HepG2 (cell line): Measurements from ENCODE around the gene CENPP. TPM values are rescaled to one million over a fixed set of nuclear protein-coding genes. Genes with fewer than 3 reads are reported as not detected.

Experiments used
- ATAC-seq: fragments of 200-7000 bp; cut with Tn5 transposase; 3 replicates; pipeline ENCODE4 v1.9.1; 2020; ENCODE audit warnings: mild to moderate bottlenecking, moderate library complexity
- BruUV-seq: library from RNA; stranded (reverse); fragments of 400-500 nt; replicated peaks from 2 replicates; lab custom pipeline; 2021; lab: Mats Ljungman, UMichigan
- CTCF ChIA-PET: fragments of 300-600 bp; formaldehyde crosslinking; extraction: SDS; loops from one replicate; lab custom pipeline; 2021; ENCODE audit warnings: low total read pairs, inconsistent platforms, low intra/inter-chr PET ratio; lab: Yijun Ruan, JAX
- POLR2A ChIA-PET: fragments of 350-600 bp; sonication (Branson Sonifier 250); formaldehyde crosslinking; loops from one replicate; lab custom pipeline; 2020; ENCODE audit warnings: antibody characterized with exemption, inconsistent platforms; lab: Yijun Ruan, JAX
- DNase-seq: peaks from one replicate; pipeline ENCODE4 v3.0.0-alpha.2; 2015; ENCODE audit warnings: low spot score
- FAIRE-seq: peaks from 3 replicates; lab custom pipeline; 2011; peaks lifted over from hg19 to GRCh38; lab: Jason Lieb, UNC
- H2AFZ ChIP-seq: one replicate; pipeline ENCODE4 v1.6.1; 2011; ENCODE audit warnings: low read length, inconsistent platforms
- H3K27ac ChIP-seq: fragments of 300-600 bp; 3 replicates; pipeline ENCODE4 v1.8.0; 2011; ENCODE audit warnings: mixed run types, mild to moderate bottlenecking, mixed read lengths, low read length, inconsistent platforms; ENCODE audit not compliant: insufficient read depth; ENCODE audit errors: extremely low read length
- H3K27me3 ChIP-seq, 2 experiments: fragments of 200-600 bp in 1 of 2; 2 replicates in 1 of 2; 3 replicates in 1 of 2; pipeline versions ENCODE4 v1.6.0 to v1.8.0; 2011; ENCODE audit warnings: low read length in 2 of 2, mild to moderate bottlenecking in 2 of 2, moderate library complexity in 2 of 2, inconsistent platforms in 1 of 2; ENCODE audit not compliant: insufficient read depth in 2 of 2, control insufficient read depth in 1 of 2
- H3K36me3 ChIP-seq, 2 experiments: fragments of 200-600 bp in 1 of 2; replicated peaks in 1 of 2; 2 replicates in 1 of 2; 3 replicates in 1 of 2; pipeline versions ENCODE4 v1.5.1 to v1.8.0; 2011; ENCODE audit warnings: low read length in 2 of 2, inconsistent platforms in 1 of 2; ENCODE audit not compliant: insufficient read depth in 2 of 2, control insufficient read depth in 1 of 2
- H3K4me1 ChIP-seq: 2 replicates; pipeline ENCODE4 v1.5.1; 2012; ENCODE audit warnings: low read length, inconsistent platforms; ENCODE audit not compliant: insufficient read depth
- H3K4me2 ChIP-seq: 2 replicates; pipeline ENCODE4 v1.6.0; 2011; ENCODE audit warnings: low read depth, low read length, inconsistent platforms
- H3K4me3 ChIP-seq, 3 experiments: fragments of 200-600 bp in 1 of 3; sonication (generic), shearing (Covaris generic) in 1 of 3; replicated peaks in 1 of 3; 2 replicates each; pipeline ENCODE4 v1.5.1; 2011 to 2016; ENCODE audit warnings: low read length in 3 of 3, inconsistent platforms in 2 of 3, low read depth in 2 of 3, mild to moderate bottlenecking in 2 of 3, control low read depth in 1 of 3, mixed read lengths in 1 of 3; ENCODE audit not compliant: insufficient read depth in 1 of 3
- H3K79me2 ChIP-seq: one replicate; pipeline ENCODE4 v1.6.1; 2011; ENCODE audit warnings: low read length, inconsistent platforms; ENCODE audit not compliant: insufficient read depth
- H3K9ac ChIP-seq: 2 replicates; pipeline ENCODE4 v1.6.0; 2011; ENCODE audit warnings: mild to moderate bottlenecking, low read depth, low read length, inconsistent platforms; ENCODE audit not compliant: insufficient read depth
- H3K9me3 ChIP-seq: 2 replicates; pipeline ENCODE4 v1.5.1; 2012; ENCODE audit warnings: mild to moderate bottlenecking, low read length
- H4K20me1 ChIP-seq: 2 replicates; pipeline ENCODE4 v1.6.0; 2011; ENCODE audit warnings: inconsistent platforms, mild to moderate bottlenecking, low read length, moderate library complexity; ENCODE audit not compliant: insufficient read depth
- ARID2 ChIP-seq: sonication (generic); formaldehyde crosslinking; IDR thresholded peaks from 2 replicates; pipeline ENCODE4 v1.8.1; 2022; ENCODE audit warnings: mild to moderate bottlenecking, missing genetic modification reagents, borderline replicate concordance
- CBX2 ChIP-seq, 2 experiments: fragments of 200-600 bp in 1 of 2; sonication (generic); formaldehyde crosslinking in 1 of 2; IDR thresholded peaks; 2 replicates each; pipeline versions ENCODE4 v1.7.0 to v1.8.1; 2018 to 2022; ENCODE audit warnings: low read depth in 2 of 2, low read length in 1 of 2, mild to moderate bottlenecking in 1 of 2, missing genetic modification reagents in 1 of 2
- E2F2 ChIP-seq: sonication (generic); formaldehyde crosslinking; IDR thresholded peaks from 2 replicates; pipeline ENCODE4 v1.4.0; 2020; ENCODE audit warnings: missing genetic modification reagents, borderline replicate concordance
- ERF ChIP-seq: IDR thresholded peaks from 2 replicates; pipeline ENCODE4 v1.6.1; 2018; ENCODE audit warnings: missing biosample characterization, missing genetic modification reagents
- ISL2 ChIP-seq: sonication (generic); formaldehyde crosslinking; IDR thresholded peaks from 2 replicates; pipeline ENCODE4 v1.5.0; 2020; ENCODE audit warnings: missing genetic modification reagents
- MIER3 ChIP-seq: IDR thresholded peaks from 2 replicates; pipeline ENCODE4 v1.6.1; 2016; ENCODE audit warnings: missing compliant biosample characterization, borderline replicate concordance
- NPAS2 ChIP-seq: sonication (generic); formaldehyde crosslinking; IDR thresholded peaks from 2 replicates; pipeline ENCODE4 v1.8.0; 2022; ENCODE audit warnings: mild to moderate bottlenecking, missing genetic modification reagents, borderline replicate concordance
- PHB2 ChIP-seq: fragments of 450-650 bp; IDR thresholded peaks from 2 replicates; pipeline ENCODE4 v1.6.1; 2018; ENCODE audit not compliant: partially characterized antibody
- SMARCE1 ChIP-seq: fragments of 450-650 bp; IDR thresholded peaks from 2 replicates; pipeline ENCODE4 v1.6.1; 2017; ENCODE audit warnings: borderline replicate concordance
- SPEN ChIP-seq: sonication (generic); formaldehyde crosslinking; IDR thresholded peaks from 2 replicates; pipeline ENCODE4 v1.5.1; 2020; ENCODE audit warnings: low read depth, mild to moderate bottlenecking, missing genetic modification reagents
- TFDP2 ChIP-seq: sonication (generic); formaldehyde crosslinking; IDR thresholded peaks from 2 replicates; pipeline ENCODE4 v1.4.0; 2020; ENCODE audit warnings: missing genetic modification reagents
- TP53 ChIP-seq: sonication (generic); formaldehyde crosslinking; conservative IDR thresholded peaks from 2 replicates; pipeline ENCODE4 v1.4.0; 2020; ENCODE audit warnings: missing genetic modification reagents
- ZBTB21 ChIP-seq: sonication (generic); formaldehyde crosslinking; IDR thresholded peaks from 2 replicates; pipeline ENCODE4 v1.4.0; 2020; ENCODE audit warnings: missing genetic modification reagents
- ZGPAT ChIP-seq: IDR thresholded peaks from 2 replicates; pipeline ENCODE4 v1.6.1; 2016; ENCODE audit warnings: mild to moderate bottlenecking
- ZNF414 ChIP-seq: sonication (generic); formaldehyde crosslinking; IDR thresholded peaks from 2 replicates; pipeline ENCODE4 v1.5.0; 2020; ENCODE audit warnings: missing genetic modification reagents
- ZNF605 ChIP-seq: sonication (generic); formaldehyde crosslinking; IDR thresholded peaks from 2 replicates; pipeline ENCODE4 v1.8.0; 2022; ENCODE audit warnings: mild to moderate bottlenecking, missing genetic modification reagents
- ZNF614 ChIP-seq: IDR thresholded peaks from 2 replicates; pipeline ENCODE4 v1.6.1; 2018; ENCODE audit warnings: missing biosample characterization, missing genetic modification reagents, inconsistent platforms, borderline replicate concordance
- WGBS: methylation state at CpG from one replicate; pipeline ENCODE4 v1.1.6; 2017; ENCODE audit warnings: low lambda C conversion rate; 5-methylcytosine and 5-hydroxymethylcytosine counted together
- in situ Hi-C: cut with HindIII; loops from 2 replicates; pipeline ENCODE4 v1.10.0; 2017; ENCODE audit warnings: low pct_unique_long_range_greater_than_20kb; ENCODE audit not compliant: extremely low pct_ligation_motif_present
- intact Hi-C: fragments of 100-400 bp; cut with micrococcal nuclease; formaldehyde crosslinking; loops from one replicate; pipeline ENCODE4 v1.10.0; 2022; ENCODE audit not compliant: unreplicated experiment
- polyA plus RNA-seq, 8 experiments: library from polyadenylated mRNA; depleted of rRNA in 3 of 8; stranded (reverse) in 7 of 8; unstranded in 1 of 8; fragments of >200 nt; fragmentation: Illumina TruSeq in 4 of 8; extraction: Trizol in 4 of 8; gene quantifications; 2 replicates each; pipeline versions ENCODE4 v1.2.1 to v1.2.3, GENCODE V29; 2011 to 2016; ENCODE audit warnings: low read depth in 4 of 8, missing spikeins in 1 of 8, mixed read lengths in 1 of 8; ENCODE audit not compliant: insufficient read depth in 1 of 8
- total RNA-seq, 5 experiments: library from RNA; depleted of rRNA; stranded (reverse); fragments of >200 nt; fragmentation: Illumina TruSeq; extraction: Trizol; gene quantifications; 2 replicates each; pipeline ENCODE4 v1.2.3, GENCODE V29; 2016; ENCODE audit warnings: low read depth in 1 of 5

The CENPP gene
- total and polyA plus RNA-seq, 2 of the 13 experiments (the other 11 are each of a cell fraction or from before 2014, with no cell fraction given) = 2.0 to 11.4 TPM

GRCh38 chr9:92504881-92505280, 179.1 kb downstream of the CENPP start:
- TF ChIP-seq MIER3 (CRISPR knock-in tag) (no peak), ZBTB21 (CRISPR knock-in tag) (no peak), SMARCE1 (no peak), TFDP2 (CRISPR knock-in tag) (no peak), ERF (CRISPR knock-in tag) (no peak), CBX2 (IDR thresholded peaks at IDR 0.05; ENCODE audit: low read depth, low read length) (no peak), CBX2 (CRISPR knock-in tag; IDR thresholded peaks at IDR 0.05; ENCODE audit: low read depth) (no peak), TP53 (CRISPR knock-in tag) (no peak), PHB2 (no peak), ARID2 (CRISPR knock-in tag) (no peak), ISL2 (CRISPR knock-in tag) (no peak), SPEN (CRISPR knock-in tag) (no peak), NPAS2 (CRISPR knock-in tag) (no peak), ZNF605 (CRISPR knock-in tag) (no peak), ZNF414 (no peak), E2F2 (CRISPR knock-in tag) (no peak), ZGPAT (CRISPR knock-in tag) (no peak), ZNF614 (CRISPR knock-in tag) (no peak)
- no TSS peak for BruUV-seq
- Histone ChIP-seq H2AFZ (no peak overlapping the region), H3K27me3 (no peaks in the 10 kb centered on the region), H3K4me2 (no peak overlapping the region), H3K4me3 (no peak overlapping the region), H3K79me2 (no peaks in the 10 kb centered on the region), H3K36me3 (no peaks in the 10 kb centered on the region), H3K27ac (no peak overlapping the region), H3K9ac (no peak overlapping the region), H3K4me1 (no peaks in the 10 kb centered on the region), H3K9me3 (no peaks in the 10 kb centered on the region), H4K20me1 (no peaks in the 10 kb centered on the region)
- ATAC-seq (no peak), DNase-seq (no peak), FAIRE-seq (no peak)
- in situ Hi-C loops (loop anchor here (5.0 kb wide), 1 partner anchor 127 kb away; no protein-coding TSS in a partner anchor), intact Hi-C loops (no loop called here)
- ChIA-PET CTCF (no interaction called here), POLR2A (no interaction called here)
- WGBS = 100% methylated on average over 2 of the region's 2 CpGs
